GM10248 (cell line): ENCODE measurements around the gene RPS19.

Source experiments
- CTCF ChIA-PET: fragments of 300-600 bp; sonication (Branson Sonifier 250); formaldehyde crosslinking; extraction: SDS; loops from one replicate; lab custom pipeline; 2021; ENCODE audit warnings: antibody characterized with exemption; lab: Yijun Ruan, JAX
- POLR2A ChIA-PET: fragments of 350-650 bp; sonication (Branson Sonifier 250); formaldehyde crosslinking; extraction: SDS; loops from one replicate; lab custom pipeline; 2020; ENCODE audit warnings: antibody characterized with exemption; lab: Yijun Ruan, JAX
- DNase-seq: peaks from one replicate; pipeline ENCODE4 v3.0.0; 2012; ENCODE audit errors: extremely low spot score
- CTCF ChIP-seq: IDR thresholded peaks from 2 replicates; pipeline ENCODE4 v1.5.1; 2012; ENCODE audit warnings: mild to moderate bottlenecking, low read depth; ENCODE audit errors: extremely low read depth, missing control alignments, control extremely low read depth

The RPS19 gene

GRCh38 chr19:41845001-41845050 is 15.2 kb upstream of the RPS19 start, which contains the start of gene DMRTC2:
Gene DMRTC2, plus strand, starts transcription at chr19:41845042. Its CDS starts 2,387 bp downstream, at chr19:41847429.
- DNase-seq = no peak
- ChIA-PET CTCF (no interaction called here), POLR2A (no interaction called here)
- TF ChIP-seq CTCF = no peak

- no peak for DNase-seq
- TF ChIP-seq CTCF = no peak
- ChIA-PET CTCF (no interaction called here), POLR2A (no interaction called here)
Observed at GRCh38 chr19:41845051-41845590, 14.9 kb upstream of the RPS19 start.

- TF ChIP-seq CTCF = no peak
- ChIA-PET CTCF (interaction anchor here (1.2 to 1.4 kb wide), 2 partner anchors 12 to 56 kb away, joined by 3 to 4 read pairs; partner anchors contain the start of gene RPS19), POLR2A (no interaction called here)
- DNase-seq = no peak
Observed at GRCh38 chr19:41847351-41848105, 12.5 kb upstream of the RPS19 start.

- DNase-seq = no peak
Observed at GRCh38 chr19:41848666-41849065, 11.4 kb upstream of the RPS19 start.

GRCh38 chr19:41849067-41849466 is 11.0 kb upstream of the RPS19 start:
- ChIA-PET POLR2A (no interaction called here), CTCF (interaction anchor here (0.9 to 3.9 kb wide), 5 partner anchors 10 to 186 kb away, joined by 3 to 21 read pairs (median 5); partner anchors contain the start of gene RPS19)
- DNase-seq = no peak
- no peak for TF ChIP-seq CTCF

More at GRCh38 chr19:41848666-41849065, 11.4 kb upstream of the RPS19 start:
- no peak for TF ChIP-seq CTCF
- ChIA-PET CTCF (interaction anchor here (0.9 to 3.9 kb wide), 5 partner anchors 11 to 95 kb away, joined by 3 to 21 read pairs (median 5); partner anchors contain the start of gene RPS19), POLR2A (no interaction called here)

- DNase-seq = no peak
- no peak for TF ChIP-seq CTCF
- ChIA-PET CTCF (interaction anchor here (0.7 to 3.9 kb wide), 5 partner anchors 9 to 185 kb away, joined by 3 to 21 read pairs (median 8); partner anchors contain the start of gene RPS19), POLR2A (interaction anchor here (0.7 kb wide), 1 partner anchor 556 kb away, joined by 4 read pairs; no protein-coding TSS in a partner anchor)
Observed at GRCh38 chr19:41850381-41850780, 9.7 kb upstream of the RPS19 start.
